ENCODE results near the gene RPS13. TPM values are rescaled to one million over a fixed set of nuclear protein-coding genes. Genes with fewer than 3 reads are reported as not detected.
"Not testable (repeated sequence)": the region's sequence is repeated elsewhere in the genome, so short reads cannot be mapped to it uniquely, and the experiment has no call there.

Gene RPS13
- total RNA-seq, 1 donor = 1,615 TPM

- no peak for DNase-seq (ENCODE audit: low read depth)
- TF ChIP-seq, protein P1, sequence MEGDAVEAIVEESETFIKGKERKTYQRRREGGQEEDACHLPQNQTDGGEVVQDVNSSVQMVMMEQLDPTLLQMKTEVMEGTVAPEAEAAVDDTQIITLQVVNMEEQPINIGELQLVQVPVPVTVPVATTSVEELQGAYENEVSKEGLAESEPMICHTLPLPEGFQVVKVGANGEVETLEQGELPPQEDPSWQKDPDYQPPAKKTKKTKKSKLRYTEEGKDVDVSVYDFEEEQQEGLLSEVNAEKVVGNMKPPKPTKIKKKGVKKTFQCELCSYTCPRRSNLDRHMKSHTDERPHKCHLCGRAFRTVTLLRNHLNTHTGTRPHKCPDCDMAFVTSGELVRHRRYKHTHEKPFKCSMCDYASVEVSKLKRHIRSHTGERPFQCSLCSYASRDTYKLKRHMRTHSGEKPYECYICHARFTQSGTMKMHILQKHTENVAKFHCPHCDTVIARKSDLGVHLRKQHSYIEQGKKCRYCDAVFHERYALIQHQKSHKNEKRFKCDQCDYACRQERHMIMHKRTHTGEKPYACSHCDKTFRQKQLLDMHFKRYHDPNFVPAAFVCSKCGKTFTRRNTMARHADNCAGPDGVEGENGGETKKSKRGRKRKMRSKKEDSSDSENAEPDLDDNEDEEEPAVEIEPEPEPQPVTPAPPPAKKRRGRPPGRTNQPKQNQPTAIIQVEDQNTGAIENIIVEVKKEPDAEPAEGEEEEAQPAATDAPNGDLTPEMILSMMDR (IDR thresholded peaks at IDR 0.05; ENCODE audit: insufficient read depth, low read length) = no peak
- H3K4me3 ChIP-seq (ENCODE audit: low read depth, low read length) = no peak overlapping the region
Observed at GRCh38 chr11:17098658-17099057, 21.2 kb upstream of the RPS13 start.

DNA sequence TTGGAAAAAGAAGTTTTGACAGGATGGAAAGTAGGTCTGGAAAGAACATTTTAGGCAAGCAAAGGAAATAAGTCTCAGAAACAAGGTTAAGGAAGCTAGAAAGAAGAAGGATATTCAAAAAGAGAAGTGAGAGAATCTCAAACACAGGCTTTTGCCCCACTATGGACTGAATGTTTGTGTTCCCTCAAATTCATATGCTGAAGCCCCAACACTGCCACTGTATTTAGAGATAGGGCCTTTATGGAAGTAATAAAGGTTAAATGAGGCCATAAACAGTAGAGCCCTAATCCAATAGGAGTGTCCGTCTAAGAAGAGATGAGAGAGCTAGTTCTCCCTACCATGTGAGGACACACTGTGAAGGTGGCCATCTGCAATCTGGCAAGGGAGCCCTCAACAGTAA, 20.6 kb upstream of the RPS13 start:
- no peak overlapping the region for H3K4me3 ChIP-seq (ENCODE audit: low read depth, low read length)
- TF ChIP-seq, protein P1 (IDR thresholded peaks at IDR 0.05; ENCODE audit: insufficient read depth, low read length) = no peak
- DNase-seq (ENCODE audit: low read depth) = no peak

GRCh38 chr11:17085976-17086375, 8.5 kb upstream of the RPS13 start:
- DNase-seq (ENCODE audit: low read depth); H3K4me3 ChIP-seq (ENCODE audit: low read depth, low read length): not testable (repeated sequence)

DNA sequence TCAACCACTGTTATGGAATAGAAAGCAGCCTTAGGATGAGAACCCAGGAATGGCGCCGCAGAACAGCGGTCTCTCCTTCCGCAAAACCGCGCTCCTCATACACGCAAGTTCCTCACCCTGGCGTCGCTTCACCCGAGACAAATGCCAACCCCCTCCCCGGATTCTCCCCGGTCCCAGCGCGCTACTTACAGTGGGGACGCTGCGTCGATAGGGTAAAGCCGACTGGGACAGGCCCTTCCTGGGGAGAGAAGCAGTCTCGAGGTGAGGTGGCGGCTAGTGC, 287 bp downstream of the RPS13 start:
- DNase-seq (ENCODE audit: low read depth) = no peak
- TF ChIP-seq, protein P1 (IDR thresholded peaks at IDR 0.05; ENCODE audit: insufficient read depth, low read length) = no peak

DNA sequence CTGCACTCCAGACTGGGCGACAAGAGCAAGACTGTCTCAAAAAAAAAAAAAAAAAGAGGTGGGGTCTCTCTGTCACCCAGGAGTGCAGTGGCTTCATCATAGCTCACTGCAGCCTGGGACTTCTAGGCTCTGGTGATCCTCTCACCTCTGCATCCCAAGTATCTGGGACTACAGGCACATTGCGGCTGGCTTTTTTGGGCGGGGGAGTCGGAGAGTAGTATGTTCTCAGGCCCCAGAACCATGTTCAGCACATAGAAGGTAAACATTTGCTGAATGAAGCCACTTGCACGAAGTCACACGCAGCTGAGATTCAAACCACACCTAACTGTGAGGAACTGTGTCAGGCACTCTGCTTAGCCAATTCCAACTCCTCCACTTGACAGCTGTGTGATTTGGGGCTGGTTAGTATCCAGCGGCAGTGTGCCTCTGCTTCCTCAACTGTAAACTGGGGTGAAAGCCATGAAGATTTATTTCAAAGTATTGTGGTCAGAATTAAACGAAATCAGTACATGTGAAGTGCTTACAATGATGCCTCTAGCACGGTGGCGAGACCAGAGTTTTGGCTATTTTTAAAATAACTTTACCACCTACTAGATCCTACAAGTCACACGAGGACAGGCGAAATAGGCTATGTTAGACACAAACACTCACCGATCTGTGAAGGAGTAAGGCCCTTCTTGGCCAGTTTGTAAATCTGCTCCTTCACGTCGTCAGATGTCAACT, 789 bp downstream of the RPS13 start:
- H3K4me3 ChIP-seq (ENCODE audit: low read depth, low read length) = peak overlapping the region; percentile 99
- TF ChIP-seq, protein P1 (IDR thresholded peaks at IDR 0.05; ENCODE audit: insufficient read depth, low read length) = no peak
- DNase-seq (ENCODE audit: low read depth) = peak; percentile 25

More for the DNA sequence above, 287 bp downstream of the RPS13 start:
- H3K4me3 ChIP-seq (ENCODE audit: low read depth, low read length) = peak overlapping the region; percentile 99

- no peak overlapping the region for H3K4me3 ChIP-seq (ENCODE audit: low read depth, low read length)
- no peak for DNase-seq (ENCODE audit: low read depth)
- TF ChIP-seq, protein P1 (IDR thresholded peaks at IDR 0.05; ENCODE audit: insufficient read depth, low read length) = no peak
Observed at GRCh38 chr11:17075506-17075905, 2.0 kb downstream of the RPS13 start.

DNA sequence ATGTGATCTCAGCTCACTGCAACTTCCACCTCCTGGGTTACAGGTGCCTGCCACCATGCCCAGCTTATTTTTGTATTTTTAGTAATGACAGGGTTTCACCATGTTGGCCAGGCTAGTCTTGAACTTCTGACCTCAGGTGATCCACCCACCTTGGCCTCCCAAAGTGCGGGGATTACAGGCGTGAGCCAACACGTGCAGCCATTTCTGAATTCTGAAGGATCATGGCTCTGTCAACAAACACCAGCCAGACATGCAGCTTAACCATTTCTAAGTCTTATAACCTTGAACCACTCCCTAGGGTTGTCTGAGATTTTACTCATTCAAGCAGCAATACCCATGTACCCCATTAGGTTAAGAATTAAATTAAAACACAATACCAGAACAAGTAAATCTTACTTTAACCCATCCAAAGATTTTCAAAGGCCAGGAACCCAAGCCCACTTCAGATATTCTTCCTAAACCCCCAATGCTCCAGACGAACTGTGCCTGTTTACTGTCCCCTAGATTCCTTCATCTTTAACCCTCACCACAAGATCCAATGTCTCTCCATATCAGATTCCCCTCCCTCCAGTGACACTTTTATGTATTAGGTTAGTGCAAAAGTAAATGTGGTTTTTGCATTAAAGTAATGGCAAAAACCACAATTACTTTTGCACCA, 4.0 kb downstream of the RPS13 start:
- TF ChIP-seq, protein P1 (IDR thresholded peaks at IDR 0.05; ENCODE audit: insufficient read depth, low read length) = no peak
- DNase-seq (ENCODE audit: low read depth) = no peak
- no peak overlapping the region for H3K4me3 ChIP-seq (ENCODE audit: low read depth, low read length)
